Activated naive CD4-positive, alpha-beta T cell treated with Interleukin-2 at 50 U/mL for 16 hours (primary cell): ENCODE data around the gene FDXR.
"Not testable (repeated sequence)": the region's sequence is repeated elsewhere in the genome, so short reads cannot be mapped to it uniquely, and the experiment has no call there.

Experiments
- DNase-seq: peaks from one replicate; pipeline ENCODE4 v3.0.0-alpha.2; 2020

The FDXR gene, protein sequence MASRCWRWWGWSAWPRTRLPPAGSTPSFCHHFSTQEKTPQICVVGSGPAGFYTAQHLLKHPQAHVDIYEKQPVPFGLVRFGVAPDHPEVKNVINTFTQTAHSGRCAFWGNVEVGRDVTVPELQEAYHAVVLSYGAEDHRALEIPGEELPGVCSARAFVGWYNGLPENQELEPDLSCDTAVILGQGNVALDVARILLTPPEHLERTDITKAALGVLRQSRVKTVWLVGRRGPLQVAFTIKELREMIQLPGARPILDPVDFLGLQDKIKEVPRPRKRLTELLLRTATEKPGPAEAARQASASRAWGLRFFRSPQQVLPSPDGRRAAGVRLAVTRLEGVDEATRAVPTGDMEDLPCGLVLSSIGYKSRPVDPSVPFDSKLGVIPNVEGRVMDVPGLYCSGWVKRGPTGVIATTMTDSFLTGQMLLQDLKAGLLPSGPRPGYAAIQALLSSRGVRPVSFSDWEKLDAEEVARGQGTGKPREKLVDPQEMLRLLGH

DNA sequence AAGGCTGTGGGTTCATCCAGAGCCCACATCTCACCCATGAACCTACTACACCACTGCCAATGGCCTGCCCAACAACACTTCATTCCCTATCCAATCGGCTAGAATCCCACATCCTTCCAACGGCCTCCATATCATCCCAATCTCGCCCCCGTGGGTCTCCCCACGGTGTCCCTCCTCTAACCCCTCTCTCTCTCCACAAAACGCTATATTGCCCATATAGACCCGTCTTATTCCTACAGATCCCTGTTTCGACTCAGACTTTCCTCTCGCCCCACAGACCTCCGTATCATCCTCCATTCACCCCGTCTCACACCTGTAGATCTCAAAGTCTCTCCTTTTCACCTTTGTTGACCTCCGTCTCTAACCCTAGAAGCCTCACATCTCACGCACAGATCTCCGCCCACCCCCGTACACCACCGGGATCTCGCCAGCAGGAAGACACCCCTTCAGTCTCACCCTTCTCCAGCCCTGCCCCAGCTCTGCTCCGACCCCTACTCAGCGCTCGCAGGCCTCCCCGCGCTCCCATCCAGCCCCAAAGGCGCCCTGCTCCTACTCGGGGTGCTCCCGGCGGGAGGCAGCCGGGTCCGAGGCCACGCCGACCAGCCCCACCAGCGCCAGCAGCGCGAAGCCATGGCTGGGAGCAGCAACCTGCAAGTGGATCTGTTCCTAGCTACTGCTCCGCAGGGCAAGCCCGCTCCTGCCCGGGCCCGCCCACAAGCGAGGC is at the start of gene FDXR:
FDXR (minus strand) TSS at position 682 of the 724 bp plus-strand sequence; CDS start at position 632, 50 bp downstream.
- DNase-seq, result no peak

DNA sequence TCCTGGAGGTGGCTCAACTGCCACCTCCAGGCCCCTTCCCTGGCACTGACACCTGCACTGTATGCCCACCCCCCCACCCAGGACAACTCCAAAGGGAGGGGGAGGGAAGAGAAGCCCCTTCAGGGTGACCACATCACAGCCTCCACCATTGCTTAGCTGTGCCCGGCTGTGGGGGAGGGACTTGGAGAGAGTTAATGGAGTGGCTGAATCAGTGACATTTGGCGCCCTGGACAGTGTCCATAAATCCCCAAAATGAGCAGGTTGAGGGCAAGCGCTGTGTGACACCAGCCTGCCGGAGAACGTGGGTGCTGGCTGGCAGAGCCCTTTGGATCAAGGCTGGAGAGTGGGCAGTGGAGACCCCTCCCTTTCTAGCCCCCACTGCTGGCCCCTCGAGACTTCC is 49.4 kb upstream of the FDXR start:
- no peak for DNase-seq

DNA sequence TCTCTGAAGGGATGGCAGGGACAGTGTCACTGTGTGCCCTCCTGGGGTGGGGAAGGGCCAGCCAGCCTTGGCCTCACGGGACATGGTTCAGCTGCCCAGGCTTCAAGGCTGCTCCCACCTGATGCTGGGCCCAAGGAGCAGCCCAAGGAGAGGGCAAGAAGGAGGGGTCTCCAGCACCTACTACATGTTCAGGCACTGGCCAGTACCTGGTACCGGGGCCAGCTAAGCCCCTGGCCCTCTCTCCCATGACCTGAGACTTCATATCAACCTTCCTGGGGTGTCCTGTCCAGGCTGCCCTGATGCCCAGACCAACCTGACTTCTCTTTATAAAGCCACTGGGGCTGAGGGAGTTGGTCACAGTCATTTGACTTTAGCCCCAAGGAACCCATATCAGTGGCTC is 49.0 kb upstream of the FDXR start:
- no peak for DNase-seq

DNA sequence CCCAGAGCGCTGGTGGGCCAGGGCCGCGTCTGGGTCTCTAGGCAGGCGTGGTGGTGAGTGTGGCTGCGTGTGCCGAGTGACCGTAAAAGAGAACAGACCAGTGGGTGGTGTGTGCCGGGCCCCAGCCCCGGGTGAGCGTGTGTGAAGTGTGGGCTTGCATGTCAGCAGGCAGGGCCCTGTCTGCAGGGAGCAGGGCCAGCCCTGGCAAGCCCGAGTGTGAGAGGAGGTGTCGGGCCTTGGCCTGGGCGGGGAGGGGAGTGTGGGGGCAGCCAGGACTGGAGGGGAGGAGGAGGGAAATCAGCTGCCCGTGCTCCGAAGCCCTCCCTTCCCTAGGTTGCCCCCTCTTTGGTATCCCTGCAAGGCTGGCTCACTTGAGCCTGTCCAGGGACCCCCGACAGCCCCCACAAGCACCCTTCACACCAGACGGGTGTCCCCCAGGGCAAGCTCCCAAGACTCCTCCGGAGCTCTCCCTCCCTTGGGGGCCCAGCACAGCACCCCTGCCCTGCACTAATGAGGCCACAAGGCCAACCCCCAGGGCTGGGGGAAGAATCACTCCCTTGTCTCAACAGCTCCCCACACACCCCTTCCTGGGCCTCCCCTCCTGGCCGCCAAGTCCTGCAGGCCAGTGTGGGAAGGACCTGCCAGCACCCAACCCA is 48.4 kb upstream of the FDXR start:
- no peak for DNase-seq

DNA sequence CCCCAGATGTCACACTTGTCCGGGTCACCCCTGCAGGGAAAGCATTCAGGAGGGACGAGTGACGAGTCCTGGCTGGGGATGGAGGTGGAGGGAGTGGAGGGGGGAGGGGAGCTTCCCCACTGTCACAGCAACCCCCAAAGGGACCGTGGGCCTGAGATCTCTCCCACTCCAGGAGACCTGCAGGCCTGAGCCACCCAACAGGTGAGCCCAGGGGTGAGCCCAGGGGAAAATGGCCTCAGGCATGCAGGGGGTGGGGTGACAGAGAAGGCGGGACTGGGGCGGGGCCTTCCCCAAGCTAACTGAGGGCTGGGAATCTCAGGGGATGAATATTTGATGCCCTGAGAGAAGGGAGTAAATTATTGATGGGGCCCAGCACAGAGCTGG is 47.8 kb upstream of the FDXR start:
- DNase-seq, result no peak

DNA sequence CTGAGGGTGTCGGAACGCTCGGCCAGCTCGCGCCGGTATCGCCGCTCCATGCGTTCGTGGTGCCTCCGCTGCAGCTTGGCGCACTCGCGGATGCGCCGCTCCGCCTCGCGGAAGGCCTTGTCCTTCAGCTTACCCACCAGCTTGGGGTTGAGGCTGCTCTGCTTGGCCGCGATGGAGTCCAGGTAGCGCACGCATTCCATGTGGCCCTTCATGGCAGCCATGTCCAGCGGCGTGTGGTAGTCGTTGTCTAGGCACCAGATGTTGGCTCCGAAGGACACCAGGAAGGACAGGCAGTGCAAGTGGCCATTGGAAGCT is 47.5 kb upstream of the FDXR start:
- no peak for DNase-seq

DNA sequence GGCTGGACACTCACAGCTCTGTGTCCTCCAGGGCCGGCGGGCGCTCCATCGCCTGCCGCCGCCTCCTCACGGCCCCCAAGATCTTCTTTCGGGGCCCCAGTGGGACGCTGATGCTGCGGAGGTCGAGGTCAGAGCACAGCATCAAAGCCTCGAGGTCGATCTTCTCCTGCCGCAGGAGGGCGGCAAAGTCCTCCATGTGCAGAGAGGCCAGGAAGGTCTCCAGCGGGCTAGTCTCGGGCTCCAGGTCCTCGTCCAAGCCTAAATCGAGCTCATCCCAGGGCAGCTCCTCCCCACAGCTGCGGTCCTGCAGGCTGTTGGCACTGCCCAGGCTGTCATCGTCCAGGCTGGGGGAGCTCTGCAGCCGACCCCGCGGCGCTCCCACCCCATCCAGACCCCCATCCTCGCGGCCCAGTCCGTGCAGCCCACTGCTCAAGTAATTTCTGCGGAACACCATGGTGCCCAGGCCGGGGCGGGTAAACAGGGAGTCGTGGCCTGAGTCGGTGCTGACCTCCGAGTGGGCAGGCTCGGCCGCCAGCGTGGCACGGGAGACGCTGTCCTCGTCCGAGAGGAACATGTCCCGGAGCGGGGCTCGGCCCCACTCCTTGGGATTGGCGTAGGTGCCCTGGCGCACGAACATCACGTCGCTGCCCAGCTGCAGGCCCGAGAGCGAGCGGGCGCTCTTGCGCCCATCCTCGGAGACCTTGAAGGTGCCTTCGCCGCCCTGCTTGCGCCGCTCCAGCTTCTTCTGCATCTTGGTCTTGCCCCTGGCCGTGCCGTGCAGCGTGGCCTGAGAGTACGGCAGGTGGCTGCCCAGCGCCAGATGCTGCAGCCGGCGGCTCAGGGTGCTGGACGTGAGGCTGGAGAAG is 46.9 kb upstream of the FDXR start:
- DNase-seq, result no peak

DNA sequence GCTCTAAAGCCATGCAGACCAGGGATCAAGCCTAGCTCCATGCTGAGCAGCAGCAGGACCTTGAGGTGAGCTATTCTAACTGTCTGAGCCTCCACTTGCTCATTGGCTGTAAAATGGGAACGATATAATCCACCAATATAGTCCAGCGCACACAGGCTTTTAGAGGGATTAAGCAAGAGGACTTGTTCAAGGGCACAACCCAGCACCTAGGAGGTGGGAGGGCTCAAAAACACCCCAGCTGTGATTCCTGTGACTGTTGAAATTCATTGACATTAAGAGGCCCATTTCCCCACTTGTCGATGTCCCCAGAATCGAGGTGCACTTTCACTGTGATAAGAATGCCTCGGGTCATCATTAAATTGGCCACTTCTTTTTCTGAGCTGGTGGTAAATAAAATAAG is 46.1 kb upstream of the FDXR start:
- DNase-seq, result no peak

DNA sequence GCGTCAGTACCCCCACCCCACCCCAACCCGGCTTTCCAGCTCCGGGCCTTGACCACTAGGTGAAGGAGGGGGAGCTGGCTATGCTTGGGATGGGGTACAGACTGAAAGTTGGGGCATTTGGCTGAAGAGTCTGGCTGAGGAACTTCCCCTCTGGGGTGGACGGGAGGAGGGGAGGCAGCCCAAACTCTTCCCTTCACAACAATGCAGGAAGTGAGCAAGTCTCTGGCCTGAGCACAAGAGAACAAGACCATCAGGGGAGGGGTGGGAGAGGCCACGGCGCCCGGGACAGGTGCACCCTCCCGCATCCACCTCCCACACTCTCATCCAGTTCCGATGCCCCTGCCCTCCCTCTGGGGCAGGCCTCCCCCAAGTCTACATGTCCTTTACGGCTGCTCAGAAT is 44.6 kb upstream of the FDXR start:
- no peak for DNase-seq

DNA sequence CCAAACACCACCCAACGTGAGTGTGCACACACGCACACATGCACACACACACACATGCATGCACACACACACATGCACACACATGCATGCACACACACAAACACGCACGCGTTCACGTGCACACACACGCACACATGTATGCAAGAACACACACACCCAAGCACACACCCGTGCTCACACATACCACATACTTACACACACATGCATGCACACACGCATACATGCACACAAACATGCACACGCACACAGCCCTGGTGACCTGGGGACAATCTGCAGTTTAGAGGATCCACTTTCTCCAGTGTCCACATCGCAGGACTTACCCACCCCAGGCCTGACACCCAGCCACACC is 44.0 kb upstream of the FDXR start:
- no peak for DNase-seq

DNA sequence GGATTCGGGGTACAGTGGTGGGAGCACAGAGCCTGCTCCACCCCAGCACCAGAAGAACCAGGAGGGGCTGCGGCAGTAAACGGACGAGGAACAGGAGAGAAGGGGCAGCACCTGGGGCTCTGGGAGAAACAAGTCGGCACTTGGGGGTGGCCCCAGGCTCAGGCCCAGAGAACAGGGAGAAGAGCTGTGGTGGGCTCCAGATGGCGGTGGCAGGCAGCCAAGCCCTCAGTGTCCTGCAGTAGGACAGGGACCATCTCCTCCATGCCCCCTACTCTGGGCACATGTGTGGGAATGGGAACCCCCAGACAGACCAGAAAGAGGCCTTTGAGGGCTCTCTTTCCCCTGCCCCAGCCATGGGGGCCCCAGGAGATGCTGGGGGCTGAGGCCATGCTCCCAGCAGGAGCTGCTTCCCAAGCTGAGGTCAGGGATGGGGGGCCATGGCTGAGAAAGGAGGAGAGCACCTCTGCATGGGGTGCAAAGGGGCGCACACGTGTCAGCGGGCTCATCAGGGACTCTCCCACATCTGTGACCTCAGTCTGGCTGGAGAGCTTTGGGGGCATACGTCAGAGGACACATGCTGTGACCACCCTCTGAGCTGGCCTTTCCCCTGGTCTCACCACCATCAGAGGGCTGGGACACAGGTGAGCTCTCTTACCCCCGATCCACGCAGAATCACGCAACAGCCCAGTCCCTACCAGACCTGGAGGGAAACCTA is 43.5 kb upstream of the FDXR start:
- DNase-seq, result no peak

DNA sequence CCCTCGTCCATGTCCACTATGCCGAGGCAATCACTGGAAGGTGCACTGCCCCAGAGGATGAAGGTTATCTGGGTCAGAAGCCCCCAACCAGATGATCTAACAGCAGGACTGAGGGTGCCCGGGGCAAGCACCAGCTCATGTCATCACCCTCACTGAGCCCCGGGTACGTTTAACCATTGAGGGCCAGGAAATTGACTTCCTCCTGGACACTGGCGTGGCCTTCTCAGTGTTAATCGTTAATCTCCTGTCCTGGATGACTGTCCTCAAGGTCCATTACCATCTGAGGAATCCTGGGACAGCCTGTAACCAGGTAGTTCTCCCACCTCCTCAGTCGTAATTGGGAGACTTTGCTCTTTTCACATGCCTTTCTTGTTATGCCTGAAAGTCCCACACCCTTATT is 38.6 kb upstream of the FDXR start:
- not testable (repeated sequence) for DNase-seq

DNA sequence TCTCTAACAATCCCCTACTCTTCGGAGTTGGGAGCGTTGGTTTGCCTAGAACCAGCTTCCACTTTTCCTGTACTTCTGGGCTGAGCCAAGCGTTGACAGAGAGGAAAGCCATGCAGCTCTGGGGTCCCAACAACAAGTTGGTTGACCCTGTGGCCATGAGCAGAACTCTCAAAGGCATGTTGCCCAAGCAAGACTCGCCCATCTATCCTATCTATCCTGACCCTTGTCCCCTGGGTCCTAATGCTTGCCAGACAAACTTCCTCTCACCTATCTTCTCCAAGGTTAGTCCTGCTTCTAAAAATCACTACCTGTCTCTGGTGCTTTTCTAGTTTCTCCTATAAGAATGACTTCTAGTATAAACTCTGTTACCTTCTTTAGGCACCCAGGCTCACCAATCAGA is 36.3 kb upstream of the FDXR start:
- not testable (repeated sequence) for DNase-seq

DNA sequence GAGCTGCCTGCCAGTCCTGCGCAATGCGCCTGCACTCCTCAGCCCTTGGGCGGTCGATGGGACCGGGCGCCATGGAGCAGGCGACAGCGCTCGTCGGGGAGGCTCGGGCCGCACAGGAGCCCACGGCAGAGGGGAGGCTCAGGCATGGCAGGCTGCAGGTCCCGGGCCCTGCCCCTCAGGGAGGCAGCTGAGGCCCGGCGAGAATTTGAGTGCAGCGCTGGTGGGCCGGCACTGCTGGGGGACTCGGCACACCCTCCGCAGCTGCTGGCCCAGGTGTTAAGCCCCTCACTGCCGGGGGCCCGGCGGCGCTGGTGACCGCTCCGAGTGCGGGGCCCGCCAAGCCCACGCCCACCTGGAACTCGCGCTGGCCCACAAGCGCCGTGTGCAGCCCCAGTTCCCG is 34.2 kb upstream of the FDXR start:
- no peak for DNase-seq

DNA sequence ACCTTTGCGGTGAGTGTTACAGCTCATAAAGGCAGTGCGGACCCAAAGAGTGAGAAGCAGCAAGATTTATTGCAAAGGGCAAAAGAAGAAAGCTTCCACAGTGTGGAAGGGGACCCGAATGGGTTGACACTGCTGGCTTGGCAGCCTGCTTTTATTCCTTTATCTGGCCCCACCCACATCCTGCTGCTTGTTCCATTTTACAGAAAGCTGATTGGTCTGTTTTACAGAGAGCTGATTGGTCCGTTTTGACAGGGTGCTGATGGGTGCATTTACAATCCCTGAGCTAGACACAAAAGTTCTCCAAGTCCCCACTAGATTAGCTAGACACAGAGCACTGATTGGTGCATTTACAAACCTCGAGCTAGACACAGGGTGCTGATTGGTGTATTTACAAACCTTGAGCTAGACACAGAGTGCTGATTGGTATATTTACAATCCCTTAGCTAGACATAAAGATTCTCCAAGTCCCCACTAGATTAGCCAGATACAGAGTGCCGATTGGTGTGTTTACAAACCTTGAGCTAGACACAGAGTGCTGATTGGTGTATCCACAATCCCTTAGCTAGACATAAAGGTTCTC is 33.5 kb upstream of the FDXR start:
- DNase-seq, result not testable (repeated sequence)

DNA sequence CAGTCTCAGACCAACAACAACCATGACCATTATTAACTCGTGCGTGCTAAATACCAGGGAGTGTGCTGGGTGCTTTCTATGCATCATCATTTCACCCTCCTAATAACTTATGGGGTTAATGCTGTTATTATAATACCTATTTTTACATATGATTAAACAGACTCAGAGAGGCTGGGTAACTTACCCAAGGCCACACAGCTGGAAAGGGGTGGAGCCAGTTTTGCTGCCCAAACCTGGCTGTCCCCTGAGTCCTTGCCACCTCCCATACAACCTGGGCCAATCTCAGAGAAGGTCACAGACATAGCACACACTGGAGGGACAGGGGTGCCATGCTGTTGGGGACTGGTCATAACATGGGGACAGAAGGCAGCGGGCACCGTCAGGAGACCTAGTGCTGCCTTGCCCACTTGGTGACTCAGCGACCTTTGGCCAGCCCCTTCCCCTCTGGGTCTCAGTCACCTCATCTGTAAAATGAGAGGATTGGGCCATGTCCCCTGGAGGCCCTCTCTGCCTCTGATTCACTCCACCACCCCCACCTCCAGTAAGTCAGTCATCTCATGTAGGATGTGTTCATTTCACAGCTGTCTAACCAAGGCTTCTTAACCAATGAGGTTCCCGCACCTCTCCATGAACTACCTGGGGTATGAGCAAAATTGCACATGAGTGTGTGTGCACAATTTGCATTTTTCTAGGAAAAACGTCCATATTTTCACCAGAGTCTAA is 32.1 kb upstream of the FDXR start:
- DNase-seq, result no peak

DNA sequence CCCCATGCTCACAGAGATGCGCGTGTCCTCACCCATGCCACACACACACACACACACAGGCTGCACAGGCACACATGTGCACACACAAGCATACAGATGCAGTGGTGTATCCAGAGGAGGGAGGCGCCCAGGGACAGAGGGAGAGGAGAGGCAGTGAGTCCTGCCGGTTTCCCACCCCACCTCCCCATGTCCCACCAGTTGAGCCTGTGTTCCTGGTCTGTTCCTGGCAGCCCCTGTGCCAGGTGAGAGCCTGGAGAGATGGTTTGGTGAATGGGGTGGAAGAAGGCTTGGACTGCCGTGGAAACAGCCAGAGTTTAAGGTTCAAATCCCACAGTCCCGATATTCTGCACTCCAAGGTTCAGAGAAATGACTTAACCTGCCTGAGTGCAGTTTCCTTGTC is 30.9 kb upstream of the FDXR start:
- DNase-seq, result no peak

DNA sequence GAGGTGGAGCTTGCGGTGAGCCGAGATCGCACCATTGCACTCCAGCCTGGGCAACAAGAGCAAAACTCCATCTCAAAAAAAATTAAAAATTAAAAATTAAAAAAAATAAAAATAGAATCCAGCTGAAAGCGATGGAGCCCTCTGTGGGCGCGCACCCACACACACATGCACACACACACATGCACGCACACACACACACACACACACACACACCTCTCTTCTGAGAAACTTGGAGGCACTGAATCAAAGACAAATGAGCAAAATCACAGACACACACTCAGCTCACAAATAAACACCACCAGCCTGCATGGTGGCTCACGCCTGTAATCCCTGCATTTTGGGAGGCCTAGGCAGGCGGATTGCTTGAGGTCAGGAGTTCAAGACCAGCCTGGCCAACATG is 30.2 kb upstream of the FDXR start:
- no peak for DNase-seq

DNA sequence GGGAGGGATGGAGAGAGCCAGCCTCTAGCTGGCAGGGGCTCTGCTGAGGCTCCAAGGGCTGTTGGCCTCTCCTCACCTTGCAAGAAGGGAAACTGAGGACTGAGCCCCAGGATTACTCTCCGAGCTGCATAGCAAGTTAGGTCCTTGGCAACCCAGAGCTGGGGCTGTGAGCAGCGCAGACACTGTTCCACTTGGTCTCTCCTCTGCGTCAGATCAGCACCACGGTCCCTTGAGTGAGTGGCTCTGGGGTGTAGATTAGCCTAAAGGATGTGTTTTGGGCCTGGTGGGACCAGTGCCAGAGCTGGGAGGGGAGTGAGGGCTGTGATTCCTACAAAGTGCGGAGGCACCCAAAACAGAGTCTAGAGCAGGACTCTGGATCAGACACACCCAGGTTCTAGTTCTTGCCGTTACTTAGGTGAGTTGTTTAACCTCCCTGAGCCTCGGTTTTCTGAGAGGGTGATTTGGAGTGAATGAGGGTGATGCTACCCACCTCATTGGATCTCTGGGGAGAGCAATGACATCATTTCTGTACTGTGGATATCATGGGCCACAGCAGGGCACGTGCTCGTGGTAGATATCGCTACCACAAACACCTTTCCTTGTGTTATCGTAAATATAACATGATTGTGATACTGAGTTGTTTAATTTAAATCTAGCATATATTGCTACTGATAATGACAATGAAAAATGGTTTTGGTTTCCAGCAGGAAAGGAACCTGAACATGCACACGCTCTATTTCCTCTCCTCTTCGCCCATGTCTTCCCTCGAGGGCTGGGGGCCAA is 28.8 kb upstream of the FDXR start:
- no peak for DNase-seq

DNA sequence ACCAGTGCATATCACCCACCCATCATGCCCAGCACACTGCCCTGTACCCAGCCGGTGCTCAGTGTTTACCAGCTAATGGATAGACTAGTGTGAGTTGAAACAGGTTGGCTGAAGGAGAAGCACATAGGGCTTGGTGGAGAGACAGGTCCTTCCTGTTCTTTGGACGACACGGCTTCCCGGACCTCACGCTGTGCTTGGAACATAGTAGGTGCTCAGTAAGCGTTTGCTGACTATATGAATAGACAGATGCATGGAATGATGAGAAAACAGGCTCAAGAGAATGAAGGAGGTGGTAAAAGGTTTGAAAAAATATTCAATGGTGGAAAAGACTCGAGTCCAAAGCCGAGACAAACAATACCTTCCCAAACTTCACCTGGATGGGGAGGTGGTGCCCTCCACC is 27.4 kb upstream of the FDXR start:
- no peak for DNase-seq
